Measurements from ENCODE around the gene RAB10.
"Not testable (repeated sequence)": the region's sequence is repeated elsewhere in the genome, so short reads cannot be mapped to it uniquely, and the experiment has no call there.

Gene RAB10

DNA sequence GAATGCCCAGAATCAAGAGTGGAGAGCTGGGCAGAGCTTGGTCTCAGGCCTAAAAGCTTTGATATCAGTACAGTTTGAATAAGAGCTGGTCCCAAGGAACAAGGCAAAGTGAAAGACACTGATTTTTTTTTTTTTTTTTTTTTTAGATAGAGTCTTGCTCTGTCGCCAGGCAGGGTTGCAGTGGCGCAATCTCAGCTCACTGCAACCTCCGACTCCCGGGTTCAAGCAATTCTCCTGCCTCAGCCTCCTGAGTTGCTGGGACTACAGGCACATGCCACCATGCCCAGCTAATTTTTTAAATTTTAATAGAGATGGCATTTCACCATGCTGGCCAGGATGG lies 17.2 kb upstream of the RAB10 start:
- FAIRE-seq = not testable (repeated sequence)

DNA sequence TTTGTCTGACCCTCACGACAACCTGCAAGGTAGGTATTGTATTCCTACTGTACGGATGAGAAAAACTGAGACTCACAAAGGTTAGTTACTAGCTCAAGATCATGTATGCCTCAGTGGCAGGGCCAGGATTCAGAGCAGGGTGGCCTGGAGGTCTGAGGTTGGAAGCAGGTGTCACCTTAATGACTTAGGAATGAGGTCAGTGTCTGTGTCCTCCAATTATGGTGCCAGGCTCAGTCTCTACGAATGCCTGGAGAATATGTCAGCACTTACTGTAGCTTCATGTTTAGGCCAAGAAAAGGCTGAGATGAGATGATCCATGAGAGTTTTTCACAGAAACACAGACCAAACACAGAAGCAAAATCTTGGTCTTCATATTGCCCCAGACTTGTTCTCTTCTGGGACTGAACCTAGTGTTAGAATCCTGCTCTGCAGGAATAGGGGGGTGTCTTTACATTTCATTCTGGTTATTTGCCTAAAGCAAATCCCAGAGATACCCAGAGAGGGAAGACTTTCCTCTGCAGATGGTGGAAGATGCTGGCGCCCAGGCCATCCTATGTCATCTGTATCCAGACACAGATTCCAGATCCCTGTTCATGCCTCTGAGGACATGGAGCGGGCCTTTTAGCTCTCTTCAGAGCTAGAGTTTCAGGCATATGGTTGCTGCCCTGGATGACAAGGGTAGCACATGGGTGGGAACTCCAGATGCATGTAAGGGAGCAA lies 16.3 kb upstream of the RAB10 start:
- FAIRE-seq = no peak

DNA sequence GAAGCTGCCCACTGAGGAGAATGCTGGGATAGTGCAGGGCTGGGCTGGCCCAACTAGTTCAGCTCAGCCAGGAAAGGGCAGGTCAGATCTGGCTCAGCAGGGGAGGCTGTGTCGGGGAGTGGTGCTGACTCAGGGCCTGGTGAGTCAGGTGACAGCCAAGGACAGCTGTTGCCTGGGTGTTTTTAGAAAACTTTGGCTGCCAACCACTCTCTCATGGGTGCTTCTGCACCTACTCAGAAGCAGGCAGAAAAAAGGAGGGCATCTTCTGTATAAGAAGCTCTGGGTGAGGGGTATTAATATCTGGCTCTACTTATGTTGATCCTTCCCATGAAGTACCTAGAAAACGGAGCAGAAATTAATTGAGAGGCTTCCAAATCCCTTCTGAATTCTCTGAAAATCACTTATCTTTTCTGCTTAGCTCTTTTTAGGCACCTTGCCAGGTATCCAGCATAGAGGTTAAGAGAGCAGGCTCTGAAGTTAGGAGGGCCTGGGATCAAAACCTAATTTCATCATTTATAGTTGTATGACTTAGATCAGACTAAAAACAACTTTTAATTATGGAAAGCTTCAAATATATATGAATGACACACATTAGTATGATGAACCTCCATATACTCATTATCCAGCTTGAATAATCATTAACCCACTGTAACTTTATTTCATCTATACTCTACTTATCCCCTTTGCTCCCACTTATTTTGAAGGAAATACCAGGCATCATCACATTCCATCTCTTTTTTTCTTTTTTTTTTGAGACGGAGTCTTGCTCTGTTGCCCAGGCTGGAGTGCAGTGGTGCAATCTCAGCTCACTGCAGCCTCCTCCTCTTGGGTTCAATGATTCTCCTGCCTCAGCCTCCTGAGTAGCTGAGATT lies 15.5 kb upstream of the RAB10 start:
- FAIRE-seq = no peak

DNA sequence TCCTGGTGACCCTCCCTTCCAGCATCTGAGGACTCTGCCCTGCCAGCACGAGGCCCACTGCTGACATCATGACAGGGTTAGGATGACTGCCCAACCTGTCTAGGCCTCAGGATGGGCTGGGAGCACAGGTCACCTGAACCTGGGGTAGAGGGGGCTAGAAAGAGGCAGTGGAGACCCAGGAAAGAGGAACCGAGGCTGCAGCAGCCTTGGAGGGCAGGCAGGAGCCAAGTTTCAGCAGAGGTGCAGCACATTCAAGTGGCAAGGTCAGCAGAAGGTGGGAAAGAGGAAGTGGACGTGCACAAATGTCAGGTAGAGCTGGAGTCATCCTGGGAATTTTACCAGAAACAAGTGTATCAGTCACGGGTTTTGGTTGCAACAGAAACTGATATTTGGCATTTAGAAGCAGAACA lies 13.6 kb upstream of the RAB10 start:
- no peak for FAIRE-seq

DNA sequence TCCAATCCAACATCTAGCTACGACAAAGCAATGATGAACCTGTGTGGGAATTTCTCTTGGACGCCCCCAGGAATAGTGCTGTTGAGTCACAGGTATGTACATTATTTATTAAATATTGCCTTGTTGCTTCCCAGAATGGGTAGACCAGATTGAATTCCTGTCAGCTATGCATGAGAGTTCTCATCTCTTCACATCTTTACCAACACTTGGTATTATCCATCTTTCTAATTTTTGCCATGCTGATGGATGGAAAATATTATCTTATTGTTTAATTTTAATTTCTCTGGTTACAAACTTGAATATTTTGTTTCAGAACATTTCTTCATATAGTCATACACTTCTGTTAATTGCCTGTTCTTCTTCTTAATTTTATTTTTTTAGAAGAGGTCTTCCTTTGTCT lies 9.6 kb upstream of the RAB10 start:
- no peak for FAIRE-seq

DNA sequence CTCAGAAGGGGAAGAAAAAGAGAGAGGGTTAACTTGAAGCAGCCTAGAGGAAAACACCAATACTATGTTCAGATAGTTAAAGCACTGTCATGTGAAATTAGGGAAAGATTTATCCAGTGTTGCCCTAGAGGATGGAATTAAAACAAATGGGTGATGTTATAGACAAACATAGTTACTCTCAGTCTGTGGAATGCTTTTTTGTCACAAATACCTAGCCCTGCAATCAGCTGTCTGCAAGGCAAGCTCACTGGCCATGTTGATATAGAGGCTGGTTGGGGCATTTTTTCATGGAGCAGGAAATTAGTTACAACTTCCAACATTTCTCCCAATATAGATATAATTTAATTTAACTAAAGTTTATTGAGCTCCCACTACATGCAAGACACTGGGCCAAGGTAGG lies 8.4 kb upstream of the RAB10 start:
- no peak for FAIRE-seq

DNA sequence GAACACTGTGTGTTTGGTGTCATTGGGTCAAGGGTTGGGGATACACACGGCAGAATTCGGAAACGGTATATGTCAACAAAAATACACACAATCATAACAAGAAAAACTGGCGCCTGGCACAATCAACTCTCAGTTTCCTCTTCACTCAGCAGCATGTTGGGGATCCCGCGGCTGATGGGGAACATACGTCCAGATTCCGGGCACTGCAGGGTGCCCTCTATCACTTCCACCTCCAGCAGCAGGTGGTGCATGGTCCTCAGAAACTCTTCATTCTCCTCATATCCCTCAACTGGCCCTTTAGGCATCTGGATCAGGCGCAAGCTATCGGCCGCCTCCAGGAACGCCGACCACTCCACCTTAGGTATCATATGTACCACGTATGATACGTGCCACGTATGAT lies 5.8 kb upstream of the RAB10 start:
- not testable (repeated sequence) for FAIRE-seq

DNA sequence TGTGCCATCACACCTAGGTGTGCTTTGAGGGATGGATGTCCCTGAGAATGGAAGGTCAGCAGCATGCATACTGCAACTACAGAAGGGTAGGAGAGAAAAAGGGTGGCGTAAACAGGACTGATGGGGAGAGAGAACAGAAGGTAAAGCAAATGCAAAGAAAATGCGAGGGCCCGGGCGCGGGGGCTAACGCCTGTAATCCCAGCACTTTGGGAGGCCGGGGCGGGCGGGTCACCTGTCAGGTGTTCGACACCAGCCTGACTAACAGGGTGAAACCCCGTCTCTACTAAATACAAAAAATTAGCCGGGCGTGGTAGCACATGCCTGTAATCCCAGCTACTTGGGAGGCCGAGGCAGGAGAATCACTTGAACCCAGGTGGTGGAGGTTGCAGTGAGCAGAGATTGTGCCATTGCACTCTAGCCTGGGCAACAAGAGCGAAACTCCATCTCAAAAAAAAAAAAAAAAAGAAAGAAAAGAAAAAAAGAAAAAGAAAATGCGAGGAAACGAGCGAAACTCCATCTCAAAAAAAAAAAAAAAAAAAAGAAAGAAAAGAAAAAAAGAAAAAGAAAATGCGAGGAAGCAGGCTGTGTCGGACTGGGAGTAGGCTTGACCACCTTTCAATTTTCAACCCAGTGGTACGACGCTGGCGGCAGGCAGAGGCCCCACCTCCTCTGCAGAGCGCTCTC lies 1.2 kb upstream of the RAB10 start:
- peak; percentile 23 for FAIRE-seq

DNA sequence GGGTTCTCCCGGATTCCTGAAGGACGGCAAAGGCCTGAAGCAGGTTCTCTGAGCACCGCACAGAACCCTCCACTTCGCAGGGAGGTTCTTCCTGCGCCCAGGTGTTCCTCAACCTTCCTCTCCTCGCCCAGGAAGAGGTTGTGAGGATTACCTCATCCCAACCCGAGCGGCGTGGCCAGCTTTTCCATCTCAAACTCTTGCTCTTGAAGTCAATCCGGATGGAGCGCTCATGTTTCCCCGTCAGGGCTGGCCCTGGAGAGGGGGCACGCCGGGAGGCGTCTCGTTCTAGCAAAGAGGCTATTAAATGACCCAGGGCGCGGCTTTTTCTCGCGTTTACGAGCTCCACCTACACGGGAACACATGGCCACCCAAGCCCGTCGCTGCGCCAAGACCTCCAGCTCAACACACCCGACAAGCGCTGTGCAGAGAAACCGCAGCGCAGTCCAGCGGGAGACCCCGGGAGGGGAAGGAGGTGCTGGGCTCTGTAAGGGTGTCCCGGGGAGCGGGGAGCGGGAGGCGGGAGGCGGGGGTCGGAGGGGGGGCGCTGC lies 540 bp upstream of the RAB10 start:
- no peak for FAIRE-seq

DNA sequence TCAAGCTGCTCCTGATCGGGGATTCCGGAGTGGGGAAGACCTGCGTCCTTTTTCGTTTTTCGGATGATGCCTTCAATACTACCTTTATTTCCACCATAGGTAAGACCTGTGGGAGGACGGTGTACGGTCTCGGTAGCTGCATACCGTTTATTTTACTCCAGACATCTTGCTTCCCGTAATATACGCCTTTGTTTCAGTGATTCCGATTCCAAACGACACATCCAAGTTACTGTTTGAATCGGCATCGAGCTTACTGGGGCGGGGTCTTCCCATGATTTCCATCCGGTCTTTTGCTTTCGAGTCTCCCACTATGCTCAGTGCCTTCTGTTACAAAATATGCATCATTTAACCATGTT lies 731 bp downstream of the RAB10 start:
- FAIRE-seq = no peak

DNA sequence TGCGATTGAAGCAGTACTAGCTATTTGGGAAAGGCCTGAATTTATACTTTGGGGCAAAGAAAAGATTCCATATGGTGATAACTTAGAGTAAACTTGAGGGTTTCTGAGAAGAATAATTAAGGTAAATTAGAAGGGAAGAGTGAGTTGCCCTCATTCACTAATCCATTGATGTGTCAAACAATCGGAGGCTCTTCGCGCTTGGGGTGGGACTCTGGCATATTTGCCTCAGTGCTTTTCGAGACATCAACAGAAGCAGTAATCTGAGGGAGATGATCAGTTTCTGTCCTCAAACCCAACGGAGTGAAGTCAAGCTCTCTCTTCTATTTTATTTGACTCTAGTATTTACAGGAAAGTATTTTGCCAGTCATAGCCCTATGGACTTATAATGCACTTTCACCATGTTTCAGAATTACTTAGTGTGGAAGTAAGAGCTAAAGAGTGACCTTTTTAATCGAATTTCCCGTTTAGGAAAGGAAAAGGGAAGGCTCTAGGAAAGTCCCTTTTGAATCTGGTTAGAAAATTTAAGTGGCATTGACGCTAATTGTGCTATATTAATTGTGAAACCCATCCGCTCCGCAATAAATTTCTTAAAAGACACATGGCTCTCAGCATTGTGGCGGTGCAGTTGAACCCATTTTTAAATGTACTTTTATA lies 1.3 kb downstream of the RAB10 start:
- no peak for FAIRE-seq

DNA sequence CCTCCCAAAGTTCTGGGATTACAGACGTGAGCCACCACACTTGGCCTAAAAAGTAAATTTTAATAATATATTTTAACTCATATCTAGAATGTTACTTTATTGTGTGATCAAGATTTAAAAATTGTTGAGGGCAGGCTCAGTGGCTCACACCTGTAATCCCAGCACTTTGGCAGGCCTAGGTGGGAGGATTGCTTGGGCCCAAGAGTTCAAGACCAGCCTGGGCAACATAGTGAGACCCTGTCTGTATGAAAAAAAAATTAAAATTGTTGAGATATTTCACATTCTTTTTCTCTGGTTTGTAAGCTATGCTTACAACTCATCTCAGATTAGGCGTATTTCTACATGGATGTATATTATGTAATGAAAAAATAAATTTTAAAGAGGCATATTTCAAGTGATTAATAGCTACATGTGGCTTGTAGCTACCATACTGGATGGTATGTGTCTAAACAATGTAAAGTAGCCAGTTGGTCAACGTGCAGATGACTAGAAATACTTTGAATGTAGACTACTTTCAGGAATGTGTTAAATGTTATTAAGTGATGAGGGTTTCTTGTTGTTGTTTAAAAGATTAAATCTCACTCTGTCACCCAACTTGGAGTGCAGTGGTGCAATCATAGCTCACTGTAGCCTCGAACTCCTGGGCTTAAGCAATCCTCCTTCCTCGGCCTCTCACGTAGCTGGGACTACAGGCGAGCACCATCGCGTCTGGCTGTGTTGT lies 5.9 kb downstream of the RAB10 start:
- FAIRE-seq = no peak

DNA sequence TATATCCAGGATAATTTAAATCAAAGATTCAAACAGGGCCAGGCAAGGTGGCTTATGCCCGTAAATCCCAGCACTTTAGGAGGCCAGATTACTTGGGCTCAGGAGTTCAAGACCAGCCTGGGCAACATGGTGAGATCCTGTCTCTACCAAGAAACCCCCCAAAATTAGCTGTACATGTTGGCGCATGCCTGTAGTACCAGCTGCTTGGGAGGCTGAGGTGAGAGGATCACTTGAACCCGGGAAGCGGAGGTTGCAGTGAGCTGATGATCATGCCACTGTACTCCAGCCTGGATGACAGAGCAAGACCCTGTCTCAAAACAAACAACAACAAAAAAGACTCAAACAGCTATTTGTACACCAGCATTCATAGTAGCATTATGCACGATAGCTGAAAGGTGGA lies 9.2 kb downstream of the RAB10 start:
- no peak for FAIRE-seq

DNA sequence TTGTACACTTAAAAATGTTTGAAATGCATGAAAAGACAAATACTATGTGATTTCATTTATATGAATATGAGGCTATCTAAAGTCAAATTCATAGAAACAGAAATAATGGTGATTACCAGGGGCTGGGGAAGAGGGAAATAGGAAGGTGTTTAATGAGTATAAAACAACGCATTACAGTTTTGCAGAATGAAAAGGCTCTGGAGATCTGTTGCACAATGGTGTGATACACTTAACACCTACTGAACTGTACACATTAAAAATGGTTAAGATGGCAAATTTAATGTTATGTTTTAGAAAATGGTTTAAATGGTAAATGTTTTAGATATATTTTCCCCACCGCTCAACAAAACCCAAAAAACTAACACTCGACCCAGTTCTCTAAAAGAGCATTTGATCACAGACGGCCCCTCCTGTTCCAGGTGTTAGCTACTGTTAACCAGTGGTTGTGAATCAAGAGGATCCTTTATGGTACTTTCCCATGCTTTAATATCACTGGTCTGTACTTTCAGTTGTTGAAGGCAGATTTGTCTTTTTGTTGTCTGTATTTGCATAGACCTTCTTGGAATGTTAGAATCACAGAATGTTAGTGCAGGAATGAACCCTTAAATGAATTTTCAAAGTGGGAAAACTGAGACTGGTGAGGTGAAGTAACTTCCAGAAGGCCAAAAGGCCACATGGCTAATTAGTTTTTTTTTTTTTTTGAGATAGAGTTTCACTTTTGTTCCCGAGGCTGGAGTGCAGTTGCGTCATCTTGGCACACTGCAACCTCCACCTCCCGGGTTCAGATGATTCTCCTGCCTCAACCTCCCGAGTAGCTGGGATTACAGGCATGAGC lies 10.2 kb downstream of the RAB10 start:
- FAIRE-seq = no peak

DNA sequence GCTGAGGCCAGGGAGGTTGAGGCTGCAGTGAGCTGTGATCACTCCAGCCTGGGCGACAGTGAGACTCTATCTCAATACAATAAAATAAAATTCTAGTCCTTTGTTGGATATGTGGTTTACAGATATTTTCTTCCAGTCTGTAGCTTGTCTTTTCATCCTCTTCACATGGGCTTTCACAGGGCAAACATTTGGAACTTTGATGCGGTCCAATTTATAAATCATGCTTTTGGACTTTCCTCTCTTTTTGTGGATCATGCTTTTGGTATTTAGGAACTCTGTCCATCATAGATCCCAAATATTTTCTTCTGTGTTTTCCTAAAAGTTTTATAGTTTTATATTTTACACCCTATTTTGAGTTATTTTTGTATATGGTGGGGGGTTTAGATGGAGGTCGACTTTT lies 14.9 kb downstream of the RAB10 start:
- no peak for FAIRE-seq

DNA sequence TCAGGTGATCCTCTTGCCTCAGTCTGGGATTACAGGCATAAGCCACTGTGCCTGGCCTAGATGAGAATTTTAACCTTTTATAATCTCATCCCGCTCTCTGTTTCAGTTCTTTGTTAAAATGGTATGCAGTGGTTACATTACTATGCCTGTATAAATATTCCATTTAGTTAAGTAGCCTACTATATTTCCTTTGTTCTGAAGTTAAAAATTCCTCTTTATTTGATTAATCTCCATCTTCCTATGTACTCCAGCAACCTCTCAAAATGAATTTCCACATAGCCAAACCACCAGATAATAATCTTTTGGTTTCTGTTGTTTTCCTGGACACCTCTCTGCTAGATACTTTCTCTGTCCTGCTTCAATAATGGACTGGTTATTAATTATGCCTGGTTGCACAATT lies 15.8 kb downstream of the RAB10 start:
- FAIRE-seq = no peak

DNA sequence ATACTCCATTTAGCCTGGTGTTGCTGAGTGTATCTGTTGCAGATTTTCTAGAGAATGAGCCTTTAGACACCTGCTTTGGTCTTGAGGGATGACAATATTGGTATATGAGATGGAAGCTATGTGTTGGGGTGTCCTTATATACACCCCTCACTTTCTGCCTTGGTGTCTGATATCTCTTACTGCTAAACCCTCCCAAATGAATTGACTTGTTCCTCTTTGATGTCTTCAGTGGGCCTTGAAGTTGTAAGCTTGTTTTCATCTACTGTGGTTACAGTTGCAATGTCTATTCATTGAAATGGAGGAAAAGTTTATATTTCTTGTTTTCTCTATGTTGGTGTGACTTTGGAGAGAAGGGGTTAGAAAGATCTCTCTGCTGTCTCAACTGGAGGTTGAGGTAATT lies 18.9 kb downstream of the RAB10 start:
- no peak for FAIRE-seq

DNA sequence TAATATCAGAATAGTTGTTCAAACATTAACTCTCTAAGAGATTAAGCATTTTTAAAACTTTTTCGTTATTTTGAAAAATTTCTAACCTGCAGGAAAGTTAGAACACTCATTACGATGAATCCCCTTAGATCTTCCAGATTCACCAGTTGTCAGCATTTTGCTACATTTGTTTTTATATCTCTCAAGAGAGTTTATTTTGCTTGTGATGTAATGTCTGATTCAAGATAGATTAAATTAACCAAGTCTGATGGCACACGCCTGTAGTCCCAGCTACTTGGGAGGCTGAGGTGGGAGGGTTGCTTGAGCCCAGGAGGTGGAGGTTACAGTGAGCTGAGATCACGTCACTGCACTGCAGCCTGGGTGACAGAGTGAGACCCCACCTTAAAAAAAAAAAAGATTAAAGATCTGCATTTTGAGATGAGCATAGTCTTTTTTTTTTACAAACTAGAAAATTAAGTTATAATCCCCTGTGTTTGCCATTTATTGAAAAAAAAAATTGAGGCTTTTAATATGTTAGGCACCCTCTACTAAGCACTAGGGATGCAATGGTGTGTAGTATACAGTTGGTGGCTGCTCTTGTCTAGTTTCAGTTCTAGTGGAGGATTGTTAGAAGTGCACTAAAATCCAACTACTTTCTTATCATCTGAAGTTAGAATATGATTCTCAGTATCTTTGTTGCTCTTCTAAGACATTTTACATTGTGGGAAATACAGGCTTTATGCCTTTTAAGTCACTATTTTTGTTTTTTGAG lies 20.9 kb downstream of the RAB10 start:
- FAIRE-seq = no peak

DNA sequence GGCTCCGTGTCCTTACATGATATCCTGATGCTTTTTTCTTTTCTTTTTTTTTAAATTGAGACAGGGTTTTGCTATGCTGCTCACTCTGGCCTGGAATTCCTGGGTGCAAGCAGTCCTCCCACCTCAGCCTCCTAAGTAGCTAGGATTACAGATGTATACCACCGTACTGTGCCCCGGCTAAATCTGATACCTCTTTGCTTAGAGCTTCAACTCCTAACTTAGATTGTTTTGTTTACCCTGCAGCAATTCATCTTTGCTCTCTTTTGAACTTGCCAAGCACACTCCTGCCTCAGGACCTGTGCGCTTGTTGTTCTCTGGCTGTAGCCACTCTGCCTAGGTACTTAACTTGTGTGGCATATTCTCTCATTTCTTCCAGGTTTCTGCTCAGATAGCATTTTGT lies 24.5 kb downstream of the RAB10 start:
- FAIRE-seq = no peak

DNA sequence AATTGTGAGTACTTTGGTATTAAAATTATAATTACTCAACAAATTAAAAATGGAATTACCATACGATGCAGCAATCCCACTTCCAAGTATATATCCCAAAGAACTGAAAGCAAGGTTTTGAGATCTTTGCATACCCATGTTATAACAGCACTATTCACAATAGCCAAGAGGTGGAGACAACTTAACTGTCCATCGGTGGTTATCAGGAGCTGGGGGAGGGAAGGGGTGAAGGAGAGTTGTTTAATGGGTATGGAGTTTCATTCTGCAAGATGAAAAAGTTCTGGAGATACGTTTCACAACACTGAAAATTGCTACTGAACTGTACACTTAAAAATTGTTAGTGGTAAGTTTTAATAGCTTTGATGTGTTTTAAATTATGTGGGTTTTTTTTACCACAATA lies 25.7 kb downstream of the RAB10 start:
- no peak for FAIRE-seq

DNA sequence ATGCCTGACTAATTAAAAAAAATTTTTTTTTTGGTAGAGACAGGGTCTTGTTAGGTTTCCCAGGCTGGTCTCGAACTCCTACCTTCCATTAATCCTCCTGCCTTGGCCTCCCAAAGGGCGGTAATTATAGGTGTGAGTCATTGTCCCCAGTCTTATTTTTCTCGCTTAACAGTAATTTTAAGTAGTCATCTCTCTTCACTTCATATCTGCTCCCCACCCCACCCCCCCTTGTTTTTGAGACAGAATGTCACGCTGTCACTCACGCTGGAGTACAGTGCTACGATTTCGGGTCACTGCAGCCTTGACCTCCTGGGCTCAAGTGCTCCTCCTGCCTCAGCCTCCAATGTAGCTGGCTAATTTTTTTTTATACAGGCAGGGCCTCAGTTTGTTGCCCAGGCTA lies 27.7 kb downstream of the RAB10 start:
- FAIRE-seq = no peak
